ENCODE data around the gene TBCD. TPM values are rescaled to one million over a fixed set of nuclear protein-coding genes. Genes with fewer than 3 reads are reported as not detected.

TBCD gene
- total RNA-seq, 3 donors from 2014 or later = 41.3 to 76.0 (median 55.4) TPM

DNA sequence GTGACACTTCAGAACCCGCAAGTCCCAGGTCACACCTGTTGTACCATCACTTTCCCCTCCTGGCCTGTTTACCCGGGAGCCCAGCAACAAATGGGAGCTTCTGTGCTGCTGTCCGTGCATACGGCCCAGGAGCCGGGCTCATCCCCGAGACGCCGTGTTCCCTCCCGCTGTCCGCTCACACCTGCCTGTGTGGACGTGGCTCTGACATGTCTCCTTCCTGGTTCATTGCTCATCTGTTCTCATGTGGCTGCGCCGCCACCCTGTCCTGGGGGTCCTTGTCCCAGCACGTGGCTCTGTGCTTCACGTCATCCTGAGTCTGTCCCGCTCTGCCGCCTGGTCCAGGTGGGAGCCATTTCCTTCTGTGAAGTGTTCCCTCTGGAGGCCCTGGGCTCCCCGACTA is 37.9 kb downstream of the TBCD start:
- no peaks in the 10 kb centered on the region for H3K4me1 ChIP-seq (ENCODE audit: low read depth)
- no peaks in the 10 kb centered on the region for H3K36me3 ChIP-seq (ENCODE audit: low read depth)
- intact Hi-C loops (cut with DNase I, micrococcal nuclease) = no loop called here
- H3K4me3 ChIP-seq = no peak overlapping the region
- DNase-seq (no peak), ATAC-seq (no peak)
- TF ChIP-seq, protein P1, sequence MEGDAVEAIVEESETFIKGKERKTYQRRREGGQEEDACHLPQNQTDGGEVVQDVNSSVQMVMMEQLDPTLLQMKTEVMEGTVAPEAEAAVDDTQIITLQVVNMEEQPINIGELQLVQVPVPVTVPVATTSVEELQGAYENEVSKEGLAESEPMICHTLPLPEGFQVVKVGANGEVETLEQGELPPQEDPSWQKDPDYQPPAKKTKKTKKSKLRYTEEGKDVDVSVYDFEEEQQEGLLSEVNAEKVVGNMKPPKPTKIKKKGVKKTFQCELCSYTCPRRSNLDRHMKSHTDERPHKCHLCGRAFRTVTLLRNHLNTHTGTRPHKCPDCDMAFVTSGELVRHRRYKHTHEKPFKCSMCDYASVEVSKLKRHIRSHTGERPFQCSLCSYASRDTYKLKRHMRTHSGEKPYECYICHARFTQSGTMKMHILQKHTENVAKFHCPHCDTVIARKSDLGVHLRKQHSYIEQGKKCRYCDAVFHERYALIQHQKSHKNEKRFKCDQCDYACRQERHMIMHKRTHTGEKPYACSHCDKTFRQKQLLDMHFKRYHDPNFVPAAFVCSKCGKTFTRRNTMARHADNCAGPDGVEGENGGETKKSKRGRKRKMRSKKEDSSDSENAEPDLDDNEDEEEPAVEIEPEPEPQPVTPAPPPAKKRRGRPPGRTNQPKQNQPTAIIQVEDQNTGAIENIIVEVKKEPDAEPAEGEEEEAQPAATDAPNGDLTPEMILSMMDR (IDR thresholded peaks at IDR 0.05) = no peak
- no peaks in the 10 kb centered on the region for H3K9me3 ChIP-seq

DNA sequence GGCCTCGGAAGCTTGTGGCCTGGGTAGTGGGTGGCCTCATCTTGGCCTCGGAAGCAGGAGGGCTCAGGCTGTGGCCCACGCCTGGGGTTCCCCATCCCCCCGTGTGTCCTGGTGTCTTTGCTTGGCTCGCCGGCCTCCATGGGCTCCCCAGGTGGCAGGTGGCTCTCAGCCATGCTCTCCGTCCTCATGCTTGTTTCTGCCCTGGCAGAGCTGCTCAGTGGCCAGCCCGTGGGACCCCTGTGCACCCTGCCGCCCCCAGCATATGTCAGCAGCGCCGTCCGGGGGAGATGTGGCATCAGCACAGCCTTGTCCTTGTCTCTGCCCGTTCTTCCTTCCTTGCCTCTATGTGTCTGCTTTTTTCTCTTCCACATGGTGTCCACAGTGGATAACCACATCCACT is 38.5 kb downstream of the TBCD start:
- no peak for ATAC-seq
- TF ChIP-seq, protein P1 (IDR thresholded peaks at IDR 0.05) = no peak
- no peak overlapping the region for H3K4me3 ChIP-seq
- H3K36me3 ChIP-seq (ENCODE audit: low read depth) = no peaks in the 10 kb centered on the region
- no peaks in the 10 kb centered on the region for H3K9me3 ChIP-seq
- no peak for DNase-seq
- no peaks in the 10 kb centered on the region for H3K4me1 ChIP-seq (ENCODE audit: low read depth)
- intact Hi-C loops (cut with DNase I, micrococcal nuclease) = no loop called here

DNA sequence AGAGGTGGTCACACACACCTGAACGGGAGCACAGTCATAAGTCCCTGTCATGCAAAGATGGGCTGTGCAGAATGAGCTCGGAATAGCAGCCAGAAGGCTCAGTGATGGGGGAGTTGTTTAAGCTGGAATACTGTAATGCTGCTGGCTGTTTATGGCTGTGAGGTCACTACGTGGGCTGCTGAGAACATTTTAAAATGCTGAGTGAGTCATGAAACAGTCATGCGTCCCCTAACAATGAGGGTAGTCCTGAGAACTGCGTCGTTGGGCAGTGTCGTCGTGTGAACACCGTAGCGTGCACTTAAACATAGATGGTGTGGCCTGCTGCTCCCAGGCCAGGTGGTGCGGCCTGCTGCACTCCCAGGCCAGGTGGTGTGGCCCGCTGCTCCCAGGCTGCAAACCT is 39.7 kb downstream of the TBCD start:
- DNase-seq (no peak), ATAC-seq (no peak)
- intact Hi-C loops (cut with DNase I, micrococcal nuclease) = no loop called here
- Histone ChIP-seq H3K36me3 (ENCODE audit: low read depth) (no peaks in the 10 kb centered on the region), H3K9me3 (no peaks in the 10 kb centered on the region), H3K4me1 (ENCODE audit: low read depth) (peaks cover 3% of the 10 kb centered on the region), H3K4me3 (no peak overlapping the region)
- TF ChIP-seq, protein P1 (IDR thresholded peaks at IDR 0.05) = no peak

DNA sequence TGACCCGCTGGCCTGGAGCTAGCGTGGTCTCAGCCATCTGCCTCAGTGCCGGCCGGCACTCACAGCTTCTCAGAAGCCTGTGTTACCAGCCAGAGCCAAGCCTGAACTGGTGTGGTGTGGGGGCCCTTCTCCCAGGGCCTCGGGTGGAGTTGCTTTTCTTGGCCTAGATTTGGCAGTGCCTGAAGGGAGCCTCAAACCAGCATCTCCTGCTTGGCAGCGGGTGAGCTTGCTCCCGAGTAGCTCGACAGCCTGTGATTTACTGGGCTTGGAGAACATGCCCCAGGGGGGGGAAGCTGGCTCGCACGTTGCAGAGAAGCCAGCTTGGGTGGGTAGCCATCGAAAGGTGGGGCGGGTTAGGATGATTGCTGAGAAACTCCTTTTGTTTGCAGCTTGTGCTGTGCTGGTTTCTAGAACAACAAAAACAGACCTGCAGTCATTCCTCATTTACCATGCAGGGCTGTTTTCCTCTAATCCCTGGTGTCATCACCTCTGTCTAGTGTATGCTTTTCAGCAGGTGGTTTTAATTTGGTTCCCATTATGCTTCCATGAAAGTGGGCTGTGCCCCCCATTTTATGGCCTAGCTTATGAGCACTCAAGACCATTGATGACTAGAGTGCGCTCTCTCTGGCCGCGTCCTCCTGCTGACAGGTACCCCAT is 42.2 kb downstream of the TBCD start:
- TF ChIP-seq, protein P1 (IDR thresholded peaks at IDR 0.05) = no peak
- no peak for ATAC-seq
- Histone ChIP-seq H3K4me1 (ENCODE audit: low read depth) (peaks cover 3% of the 10 kb centered on the region), H3K36me3 (ENCODE audit: low read depth) (no peaks in the 10 kb centered on the region), H3K9me3 (no peaks in the 10 kb centered on the region), H3K4me3 (no peak overlapping the region)
- no peak for DNase-seq
- intact Hi-C loops (cut with DNase I, micrococcal nuclease) = no loop called here

DNA sequence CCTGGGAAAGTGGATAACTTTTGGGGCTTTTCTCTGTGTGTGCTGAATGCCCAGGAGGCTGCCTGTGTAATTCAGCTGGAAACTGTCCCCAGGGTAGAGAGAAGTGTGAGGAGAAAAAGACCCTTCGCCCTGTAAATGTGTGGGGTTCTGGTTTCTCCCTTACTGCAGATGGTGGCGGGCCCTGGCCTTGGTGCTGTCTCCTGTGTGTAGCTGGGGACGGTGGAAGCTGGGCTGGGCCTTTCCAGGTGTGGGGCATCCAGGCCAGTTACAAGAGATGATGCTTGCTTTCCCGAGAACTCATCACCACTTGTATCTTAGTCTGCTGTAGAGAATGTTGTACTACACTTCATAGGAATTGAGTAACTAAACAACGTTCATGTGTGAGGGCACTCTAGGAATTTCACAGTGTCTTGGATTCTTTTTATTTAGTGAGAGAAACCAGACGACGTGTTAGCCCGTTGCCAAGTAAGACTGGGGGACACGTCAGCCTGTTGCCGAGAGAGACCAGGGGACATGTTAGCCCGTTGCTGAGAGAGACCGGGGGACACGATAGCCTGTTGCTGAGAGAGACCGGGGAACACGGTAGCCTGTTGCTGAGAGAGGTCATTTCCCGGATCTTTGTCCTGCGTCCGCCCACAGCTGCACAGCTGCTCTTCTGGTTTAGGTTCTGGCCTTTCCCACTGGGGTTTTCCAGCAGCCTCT is 43.1 kb downstream of the TBCD start:
- Histone ChIP-seq H3K9me3 (no peaks in the 10 kb centered on the region), H3K4me3 (no peak overlapping the region), H3K36me3 (ENCODE audit: low read depth) (no peaks in the 10 kb centered on the region), H3K4me1 (ENCODE audit: low read depth) (peaks cover 7% of the 10 kb centered on the region)
- ATAC-seq (peak; percentile 8), DNase-seq (no peak)
- intact Hi-C loops (cut with DNase I, micrococcal nuclease) = no loop called here
- TF ChIP-seq, protein P1 (IDR thresholded peaks at IDR 0.05) = no peak

Measured in mucosa of descending colon (tissue), 3 donors.